LNCAP (cell line): ENCODE results near the gene SKI.

Experiments
- CTCF ChIP-seq: fragments of 450-650 bp; IDR thresholded peaks from 2 replicates; pipeline ENCODE4 v1.5.1; 2017; ENCODE audit warnings: mild to moderate bottlenecking

The SKI gene

GRCh38 chr1:2343023-2343935 lies 115.2 kb downstream of the SKI start:
- TF ChIP-seq CTCF: no peak

- TF ChIP-seq CTCF: no peak
Observed at GRCh38 chr1:2344121-2344681, 116.1 kb downstream of the SKI start.

GRCh38 chr1:2344744-2345296 lies 116.7 kb downstream of the SKI start:
- TF ChIP-seq CTCF: no peak

GRCh38 chr1:2345297-2346075 lies 117.4 kb downstream of the SKI start:
- no peak for TF ChIP-seq CTCF

- no peak for TF ChIP-seq CTCF
Observed at GRCh38 chr1:2346691-2347408, 118.7 kb downstream of the SKI start.

- TF ChIP-seq CTCF: no peak
Observed at GRCh38 chr1:2347409-2347785, 119.3 kb downstream of the SKI start.

- no peak for TF ChIP-seq CTCF
Observed at GRCh38 chr1:2347896-2348295, 119.8 kb downstream of the SKI start.
